ENCODE measurements around the gene CYTH4. TPM values are rescaled to one million over a fixed set of nuclear protein-coding genes. Genes with fewer than 3 reads are reported as not detected.

The CYTH4 gene
- total RNA-seq, 2 experiments from 2014 or later, result 20.6 to 28.1 TPM

- H3K27ac ChIP-seq (ENCODE audit: low read depth, low read length, poor library complexity, severe bottlenecking), result no peak overlapping the region
- no peak for DNase-seq (ENCODE audit: low spot score)
- H3K4me2 ChIP-seq (ENCODE audit: low read length), result no peak overlapping the region
- peaks cover 22% of the 10 kb centered on the region for H3K4me1 ChIP-seq (ENCODE audit: insufficient read depth, low read length, poor library complexity, severe bottlenecking)
- H3K4me3 ChIP-seq (ENCODE audit: low read depth, low read length, poor library complexity, severe bottlenecking), result no peak overlapping the region
- no TSS peak for BruUV-seq (replicated peaks)
- TF ChIP-seq, protein P1, sequence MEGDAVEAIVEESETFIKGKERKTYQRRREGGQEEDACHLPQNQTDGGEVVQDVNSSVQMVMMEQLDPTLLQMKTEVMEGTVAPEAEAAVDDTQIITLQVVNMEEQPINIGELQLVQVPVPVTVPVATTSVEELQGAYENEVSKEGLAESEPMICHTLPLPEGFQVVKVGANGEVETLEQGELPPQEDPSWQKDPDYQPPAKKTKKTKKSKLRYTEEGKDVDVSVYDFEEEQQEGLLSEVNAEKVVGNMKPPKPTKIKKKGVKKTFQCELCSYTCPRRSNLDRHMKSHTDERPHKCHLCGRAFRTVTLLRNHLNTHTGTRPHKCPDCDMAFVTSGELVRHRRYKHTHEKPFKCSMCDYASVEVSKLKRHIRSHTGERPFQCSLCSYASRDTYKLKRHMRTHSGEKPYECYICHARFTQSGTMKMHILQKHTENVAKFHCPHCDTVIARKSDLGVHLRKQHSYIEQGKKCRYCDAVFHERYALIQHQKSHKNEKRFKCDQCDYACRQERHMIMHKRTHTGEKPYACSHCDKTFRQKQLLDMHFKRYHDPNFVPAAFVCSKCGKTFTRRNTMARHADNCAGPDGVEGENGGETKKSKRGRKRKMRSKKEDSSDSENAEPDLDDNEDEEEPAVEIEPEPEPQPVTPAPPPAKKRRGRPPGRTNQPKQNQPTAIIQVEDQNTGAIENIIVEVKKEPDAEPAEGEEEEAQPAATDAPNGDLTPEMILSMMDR (conservative IDR thresholded peaks at IDR 0.05; ENCODE audit: low read length), result no peak
- TF ChIP-seq EZH2phosphoT487 (IDR thresholded peaks at IDR 0.05; ENCODE audit: borderline replicate concordance, low read depth, low read length), result no peak
- ChIA-PET POLR2A (no interaction called here), CTCF (ENCODE audit: unreplicated experiment) (interaction anchor here (0.6 kb wide), 1 partner anchor 176 kb away, joined by 5 read pairs; no protein-coding TSS in a partner anchor)
- no peaks in the 10 kb centered on the region for H3K36me3 ChIP-seq (ENCODE audit: insufficient read depth, low read length)
- H3K9me2 ChIP-seq (ENCODE audit: insufficient read depth, low read length), result no peaks in the 10 kb centered on the region
- no peak overlapping the region for H2AFZ ChIP-seq (ENCODE audit: low read length)
- no peaks in the 10 kb centered on the region for H3K9me3 ChIP-seq (ENCODE audit: low read length)
- intact Hi-C loops (cut with micrococcal nuclease; ENCODE audit: unreplicated experiment), result no loop called here
- no peaks in the 10 kb centered on the region for H3K79me2 ChIP-seq (ENCODE audit: insufficient read depth, low read depth, low read length)
- no peaks in the 10 kb centered on the region for H4K20me1 ChIP-seq (ENCODE audit: insufficient read depth, low read length)
Measured at GRCh38 chr22:37329238-37330140, 47.2 kb downstream of the CYTH4 start.

GRCh38 chr22:37330200-37331033, 48.1 kb downstream of the CYTH4 start:
- Histone ChIP-seq H3K4me3 (ENCODE audit: low read depth, low read length, poor library complexity, severe bottlenecking) (no peak overlapping the region), H4K20me1 (ENCODE audit: insufficient read depth, low read length) (no peaks in the 10 kb centered on the region), H3K4me2 (ENCODE audit: low read length) (no peak overlapping the region), H3K27ac (ENCODE audit: low read depth, low read length, poor library complexity, severe bottlenecking) (no peak overlapping the region), H3K9me3 (ENCODE audit: low read length) (no peaks in the 10 kb centered on the region), H3K79me2 (ENCODE audit: insufficient read depth, low read depth, low read length) (no peaks in the 10 kb centered on the region), H3K4me1 (ENCODE audit: insufficient read depth, low read length, poor library complexity, severe bottlenecking) (peaks cover 22% of the 10 kb centered on the region), H2AFZ (ENCODE audit: low read length) (no peak overlapping the region), H3K9me2 (ENCODE audit: insufficient read depth, low read length) (no peaks in the 10 kb centered on the region), H3K36me3 (ENCODE audit: insufficient read depth, low read length) (no peaks in the 10 kb centered on the region)
- ChIA-PET POLR2A (no interaction called here), CTCF (ENCODE audit: unreplicated experiment) (interaction anchor here (0.6 kb wide), 1 partner anchor 175 kb away, joined by 5 read pairs; no protein-coding TSS in a partner anchor)
- intact Hi-C loops (cut with micrococcal nuclease; ENCODE audit: unreplicated experiment), result no loop called here
- no TSS peak for BruUV-seq (replicated peaks)
- DNase-seq (ENCODE audit: low spot score), result peak; percentile 87
- TF ChIP-seq, protein P1 (conservative IDR thresholded peaks at IDR 0.05; ENCODE audit: low read length), result peak; percentile 73
- TF ChIP-seq EZH2phosphoT487 (IDR thresholded peaks at IDR 0.05; ENCODE audit: borderline replicate concordance, low read depth, low read length), result no peak

Measured in OCI-LY7 (cell line).